Lung (tissue), 12 donors: ENCODE measurements around the gene FYN. TPM values are rescaled to one million over a fixed set of nuclear protein-coding genes. Genes with fewer than 3 reads are reported as not detected.
"Not testable (repeated sequence)": the region's sequence is repeated elsewhere in the genome, so short reads cannot be mapped to it uniquely, and the experiment has no call there.

Experiments used
- ATAC-seq: fragments of 200-7000 bp; cut with Tn5 transposase; one replicate; pipeline ENCODE4 v1.9.1; 2020; ENCODE audit warnings: moderate number of reproducible peaks; ENCODE audit not compliant: insufficient read depth, low FRiP score
- DNase-seq, 3 donors: peaks; one replicate each; pipeline ENCODE4 v3.0.0-alpha.2; 2013 to 2017
- H3K27ac ChIP-seq, 2 donors: one replicate each; pipeline ENCODE4 v1.5.1; 2013; ENCODE audit warnings: mild to moderate bottlenecking in 2 of 2, moderate library complexity in 2 of 2, control low read depth in 1 of 2, inconsistent platforms in 1 of 2, low read depth in 1 of 2, low read length in 1 of 2
- H3K27me3 ChIP-seq, 3 donors: one replicate each; pipeline ENCODE4 v1.5.1; 2013; ENCODE audit warnings: low read length in 2 of 3; ENCODE audit not compliant: control insufficient read depth in 3 of 3, insufficient read depth in 3 of 3
- H3K36me3 ChIP-seq, 4 donors: one replicate each; pipeline ENCODE4 v1.5.1; 2013; ENCODE audit warnings: low read length in 4 of 4, mild to moderate bottlenecking in 1 of 4, moderate library complexity in 1 of 4; ENCODE audit not compliant: control insufficient read depth in 4 of 4, insufficient read depth in 4 of 4
- H3K4me1 ChIP-seq, 5 donors: one replicate each; pipeline ENCODE4 v1.5.1; 2013; ENCODE audit warnings: low read length in 5 of 5, mild to moderate bottlenecking in 2 of 5, moderate library complexity in 1 of 5; ENCODE audit not compliant: control insufficient read depth in 5 of 5, insufficient read depth in 5 of 5
- H3K4me3 ChIP-seq: one replicate; pipeline ENCODE4 v1.5.1; 2013; ENCODE audit warnings: mild to moderate bottlenecking, control low read depth, moderate library complexity
- H3K9ac ChIP-seq, 2 donors: one replicate each; pipeline ENCODE4 v1.5.1; 2013; ENCODE audit warnings: low read length in 2 of 2, control low read depth in 1 of 2; ENCODE audit not compliant: insufficient read depth in 1 of 2
- H3K9me3 ChIP-seq, 4 donors: one replicate each; pipeline ENCODE4 v1.5.1; 2013; ENCODE audit warnings: low read length in 3 of 4, mild to moderate bottlenecking in 1 of 4, moderate library complexity in 1 of 4; ENCODE audit not compliant: control insufficient read depth in 4 of 4, insufficient read depth in 3 of 4
- WGBS, 2 donors: extraction: QIAGEN DNeasy Blood & Tissue Kit; methylation state at CpG; one replicate each; pipeline ENCODE4 v1.1.7; 2013; 5-methylcytosine and 5-hydroxymethylcytosine counted together
- polyA plus RNA-seq, 2 donors: library from polyadenylated mRNA; stranded (reverse); fragments of 200-250 nt; gene quantifications; one replicate each; pipeline ENCODE4 v1.2.1, GENCODE V29; 2013
- total RNA-seq, 2 donors: library from RNA; depleted of rRNA in 1 of 2; stranded (reverse); fragments of >200 nt in 1 of 2; gene quantifications; one replicate each; pipeline ENCODE4 v1.2.1, GENCODE V29; 2014 to 2021
- TF ChIP-seq, protein P1 (sequence below): IDR thresholded peaks from 2 replicates; pipeline ENCODE4 v1.5.1; 2012; ENCODE audit warnings: mild to moderate bottlenecking; ENCODE audit errors: control extremely low read depth, extremely low read depth
- donor health status: control.
- donor health status: control.
- donor health status: Bipolar disorder and iron deficiency.
- donor health status: healthy.
- donor health status: DM: yes; HTN: yes; CAD: no.

The FYN gene
- total and polyA plus RNA-seq, 4 donors = 27.3 to 157 (median 71.0) TPM

DNA sequence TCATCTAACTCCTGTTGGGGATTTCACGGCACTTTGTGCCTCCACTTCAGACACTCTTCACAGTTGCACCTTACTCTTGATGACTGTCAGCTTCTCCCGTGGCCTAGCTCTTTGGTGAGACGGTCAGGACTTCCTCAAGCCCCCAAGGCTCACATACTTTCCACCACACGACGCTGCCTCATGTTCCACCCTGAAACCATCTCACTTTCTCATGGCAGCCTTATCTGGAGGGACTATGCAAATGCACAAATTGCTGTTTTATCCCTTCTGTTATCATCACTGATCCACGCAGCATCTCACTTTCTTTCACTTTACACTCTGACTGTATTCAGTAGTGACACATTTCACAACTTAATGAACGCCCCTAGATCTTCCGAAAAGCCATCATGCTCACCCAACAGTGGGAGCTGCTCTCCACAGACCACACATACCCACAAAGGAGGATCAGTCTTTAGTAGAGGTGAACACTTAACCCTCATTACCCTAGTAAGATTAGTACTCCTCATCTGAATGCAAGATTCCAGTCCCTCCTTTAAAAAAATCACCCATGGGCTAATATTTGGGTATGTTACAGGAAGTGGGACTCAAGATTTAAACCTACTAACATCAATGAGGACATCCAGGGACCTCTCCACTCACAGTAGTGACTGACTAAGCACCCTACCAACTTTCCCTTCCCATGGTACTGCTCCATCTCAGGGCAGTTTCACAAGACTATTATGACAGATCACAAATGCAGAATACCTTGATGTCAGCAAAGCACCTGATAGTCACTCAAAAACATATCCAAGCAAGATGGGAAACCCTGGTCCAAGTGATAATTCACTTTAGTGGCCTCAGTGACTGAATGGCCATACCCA, 35.4 kb downstream of the FYN start:
- TF ChIP-seq, protein P1, sequence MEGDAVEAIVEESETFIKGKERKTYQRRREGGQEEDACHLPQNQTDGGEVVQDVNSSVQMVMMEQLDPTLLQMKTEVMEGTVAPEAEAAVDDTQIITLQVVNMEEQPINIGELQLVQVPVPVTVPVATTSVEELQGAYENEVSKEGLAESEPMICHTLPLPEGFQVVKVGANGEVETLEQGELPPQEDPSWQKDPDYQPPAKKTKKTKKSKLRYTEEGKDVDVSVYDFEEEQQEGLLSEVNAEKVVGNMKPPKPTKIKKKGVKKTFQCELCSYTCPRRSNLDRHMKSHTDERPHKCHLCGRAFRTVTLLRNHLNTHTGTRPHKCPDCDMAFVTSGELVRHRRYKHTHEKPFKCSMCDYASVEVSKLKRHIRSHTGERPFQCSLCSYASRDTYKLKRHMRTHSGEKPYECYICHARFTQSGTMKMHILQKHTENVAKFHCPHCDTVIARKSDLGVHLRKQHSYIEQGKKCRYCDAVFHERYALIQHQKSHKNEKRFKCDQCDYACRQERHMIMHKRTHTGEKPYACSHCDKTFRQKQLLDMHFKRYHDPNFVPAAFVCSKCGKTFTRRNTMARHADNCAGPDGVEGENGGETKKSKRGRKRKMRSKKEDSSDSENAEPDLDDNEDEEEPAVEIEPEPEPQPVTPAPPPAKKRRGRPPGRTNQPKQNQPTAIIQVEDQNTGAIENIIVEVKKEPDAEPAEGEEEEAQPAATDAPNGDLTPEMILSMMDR = no peak
- Histone ChIP-seq H3K27me3 (no peaks in the 10 kb centered on the region), H3K4me1 (peaks cover 8 to 27% (median 13%) of the 10 kb centered on the region in 5 donors), H3K9me3 (peaks cover 0 to 1% (median 0%) of the 10 kb centered on the region in 4 donors), H3K4me3 (no peak overlapping the region), H3K9ac (no peak overlapping the region), H3K27ac (no peak overlapping the region), H3K36me3 (peaks cover 0 to 4% (median 1%) of the 10 kb centered on the region in 4 donors)
- 83 to 84% methylated on average over 8 of the region's 8 CpGs for whole genome bisulfite sequencing, 2 donors
- ATAC-seq (no peak), DNase-seq (no peak)

DNA sequence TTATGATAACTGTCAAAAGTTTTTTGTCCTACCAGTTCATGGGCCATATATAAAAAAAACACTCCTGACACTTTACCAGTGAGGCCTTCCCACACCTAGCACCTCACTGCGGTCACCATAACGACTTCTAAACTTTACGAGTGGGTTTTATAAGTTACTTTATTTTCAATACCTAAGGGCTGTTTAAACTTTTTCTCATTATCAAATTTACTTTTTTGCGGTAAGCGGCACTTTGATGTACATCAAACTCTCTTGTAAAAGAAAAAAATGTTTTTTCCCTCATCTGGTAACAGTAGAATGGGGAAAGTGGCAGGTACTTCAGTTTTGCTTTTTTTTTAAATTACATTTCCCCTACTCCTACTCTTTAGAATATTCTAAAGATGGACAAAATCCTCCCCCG, 36.2 kb downstream of the FYN start:
- H3K9me3 ChIP-seq = peaks cover 0 to 1% (median 0%) of the 10 kb centered on the region in 4 donors
- DNase-seq = no peak
- H3K4me3 ChIP-seq = no peak overlapping the region
- TF ChIP-seq, protein P1 = no peak
- 78 to 94% methylated on average over 6 of the region's 6 CpGs for WGBS, 2 donors
- no peaks in the 10 kb centered on the region for H3K27me3 ChIP-seq
- H3K27ac ChIP-seq = no peak overlapping the region
- ATAC-seq = no peak
- peaks cover 0 to 4% (median 1%) of the 10 kb centered on the region in 4 donors for H3K36me3 ChIP-seq
- H3K9ac ChIP-seq = no peak overlapping the region
- peaks cover 5 to 18% (median 14%) of the 10 kb centered on the region in 5 donors for H3K4me1 ChIP-seq

DNA sequence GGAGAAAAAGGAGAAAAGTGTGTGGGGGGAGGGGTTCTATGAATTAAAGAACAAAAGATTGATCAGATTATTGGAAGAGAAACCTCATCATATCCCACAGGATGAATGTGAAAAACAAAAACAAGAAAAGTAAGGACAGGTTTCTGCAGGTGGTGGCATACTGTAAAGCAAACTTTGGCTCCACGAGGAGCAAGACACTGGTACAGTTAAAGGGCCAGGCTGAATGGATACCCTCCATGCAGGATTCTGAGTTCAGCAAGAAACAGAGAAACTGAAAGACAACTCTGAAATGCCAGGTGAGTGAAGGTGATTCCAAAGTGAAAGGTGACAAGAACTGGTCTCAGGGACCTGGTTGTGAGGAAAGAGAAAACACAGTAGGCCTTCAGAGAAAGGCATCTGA, 37.4 kb downstream of the FYN start:
- Histone ChIP-seq H3K4me1 (peaks cover 5 to 20% (median 12%) of the 10 kb centered on the region in 5 donors), H3K27me3 (no peaks in the 10 kb centered on the region), H3K9me3 (peaks cover 0 to 1% (median 0%) of the 10 kb centered on the region in 4 donors), H3K36me3 (peaks cover 0 to 4% (median 1%) of the 10 kb centered on the region in 4 donors), H3K4me3 (no peak overlapping the region), H3K27ac (no peak overlapping the region), H3K9ac (no peak overlapping the region)
- no peak for DNase-seq
- TF ChIP-seq, protein P1 = no peak
- 62 to 69% methylated on average over 1 of the region's 1 CpG for WGBS, 2 donors
- no peak for ATAC-seq

DNA sequence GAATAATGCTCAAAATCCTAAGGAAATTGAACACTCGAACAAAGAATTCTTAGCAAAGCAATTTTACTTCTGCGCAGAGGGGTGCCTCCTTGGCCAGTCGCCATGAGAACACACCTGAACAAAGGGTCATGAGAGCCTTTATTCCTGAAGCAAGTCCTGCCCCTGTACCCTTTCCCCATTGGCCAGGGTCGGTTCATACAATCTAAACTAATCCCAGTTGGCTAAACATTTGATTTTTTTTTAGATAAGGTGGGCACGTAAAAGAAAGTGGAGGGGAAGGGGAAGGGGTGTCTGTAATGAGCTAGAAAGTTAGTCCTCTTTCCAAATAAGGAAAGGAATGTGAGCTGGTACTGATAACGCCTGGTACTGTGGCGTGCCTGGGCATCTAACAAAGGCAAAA, 37.9 kb downstream of the FYN start:
- not testable (repeated sequence) for ATAC-seq, H3K27ac ChIP-seq, H3K9ac ChIP-seq, H3K27me3 ChIP-seq, H3K4me3 ChIP-seq, H3K9me3 ChIP-seq, DNase-seq, H3K36me3 ChIP-seq
- peaks cover 5 to 22% (median 12%) of the 10 kb centered on the region in 5 donors for H3K4me1 ChIP-seq
- 69 to 73% methylated on average over 7 of the region's 7 CpGs for WGBS, 2 donors
